HCT116 (cell line): Measurements from ENCODE around the gene DPYD. TPM values are rescaled to one million over a fixed set of nuclear protein-coding genes. Genes with fewer than 3 reads are reported as not detected.

ENCODE experiments used
- ATAC-seq: fragments of 200-7000 bp; cut with Tn5 transposase; 2 replicates; pipeline ENCODE4 v1.9.1; 2020; ENCODE audit warnings: mild to moderate bottlenecking, moderate library complexity
- BruUV-seq: library from RNA; stranded (reverse); fragments of 400-500 nt; replicated peaks from 2 replicates; lab custom pipeline; 2021; lab: Mats Ljungman, UMichigan
- CTCF ChIA-PET: fragments of 300-600 bp; sonication (Branson Sonifier 250); formaldehyde crosslinking; loops from one replicate; lab custom pipeline; 2021; ENCODE audit warnings: antibody characterized with exemption; lab: Charles Lee
- POLR2A ChIA-PET: fragments of 300-600, 350-600 bp; sonication (Branson Sonifier 250); formaldehyde crosslinking; loops from one replicate; lab custom pipeline; 2021; ENCODE audit warnings: antibody characterized with exemption; lab: Charles Lee
- RAD21 ChIA-PET, 2 experiments: fragments of 300-600 bp; sonication (Branson Sonifier 250); formaldehyde crosslinking; loops; one replicate each; lab custom pipeline; 2023; ENCODE audit warnings: low total read pairs in 2 of 2; ENCODE audit not compliant: uncharacterized antibody in 2 of 2, unreplicated experiment in 2 of 2, low non-redundant PET in 1 of 2; lab: Charles Lee
- DNase-seq: peaks from one replicate; pipeline ENCODE4 v3.0.0-alpha.2; 2010; ENCODE audit warnings: low read depth, low spot score
- H2AFZ ChIP-seq: fragments of 200-600 bp; shearing (Covaris generic), sonication (generic); 2 replicates; pipeline ENCODE4 v1.6.1; 2017; ENCODE audit warnings: low read depth, mixed run types, mixed read lengths, antibody characterized with exemption, low read length; ENCODE audit not compliant: poor library complexity, severe bottlenecking
- H3K27ac ChIP-seq: 2 replicates; pipeline ENCODE4 v1.5.1; 2012; ENCODE audit warnings: low read depth, low read length
- H3K27me3 ChIP-seq: fragments of 200-600 bp; sonication (generic); 2 replicates; pipeline ENCODE4 v1.6.1; 2016; ENCODE audit warnings: mixed run types, low read length, mixed read lengths; ENCODE audit not compliant: insufficient read depth
- H3K36me3 ChIP-seq, 2 experiments: fragments of 200-500 bp in 1 of 2; fragments of 200-600 bp in 1 of 2; sonication (Bioruptor generic) in 1 of 2; sonication (generic) in 1 of 2; 2 replicates each; pipeline versions ENCODE4 v1.5.1 to v1.6.1; 2014 to 2016; ENCODE audit warnings: low read length in 2 of 2, inconsistent platforms in 1 of 2, mixed read lengths in 1 of 2, mixed run types in 1 of 2; ENCODE audit not compliant: insufficient read depth in 2 of 2, control insufficient read depth in 1 of 2
- H3K4me1 ChIP-seq, 2 experiments: fragments of 200-600 bp in 1 of 2; sonication (generic) in 1 of 2; 2 replicates each; pipeline versions ENCODE4 v1.5.1 to v1.6.1; 2012 to 2017; ENCODE audit warnings: low read length in 2 of 2, inconsistent platforms in 1 of 2, mild to moderate bottlenecking in 1 of 2, mixed read lengths in 1 of 2, mixed run types in 1 of 2, moderate library complexity in 1 of 2; ENCODE audit not compliant: insufficient read depth in 2 of 2, control insufficient read depth in 1 of 2
- H3K4me2 ChIP-seq: fragments of 200-600 bp; sonication (generic); 2 replicates; pipeline ENCODE4 v1.6.1; 2017; ENCODE audit warnings: mixed run types, low read length, mixed read lengths
- H3K4me3 ChIP-seq, 2 experiments: fragments of 200-600 bp in 1 of 2; sonication (generic) in 1 of 2; replicated peaks in 1 of 2; 2 replicates each; pipeline ENCODE4 v1.5.1; 2011 to 2016; ENCODE audit warnings: low read length in 2 of 2, control low read depth in 1 of 2, low read depth in 1 of 2, mild to moderate bottlenecking in 1 of 2, mixed read lengths in 1 of 2, mixed run types in 1 of 2
- H3K79me2 ChIP-seq: fragments of 200-600 bp; sonication (generic); 2 replicates; pipeline ENCODE4 v1.6.1; 2017; ENCODE audit warnings: mild to moderate bottlenecking, mixed run types, low read length, moderate library complexity, mixed read lengths; ENCODE audit not compliant: insufficient read depth
- H3K9ac ChIP-seq: fragments of 200-600 bp; sonication (generic); 2 replicates; pipeline ENCODE4 v1.6.1; 2016; ENCODE audit warnings: low read length, mixed read lengths
- H3K9me2 ChIP-seq: fragments of 200-600 bp; sonication (generic), shearing (Covaris generic); 2 replicates; pipeline ENCODE4 v1.6.1; 2017; ENCODE audit warnings: mixed run types, mild to moderate bottlenecking, moderate library complexity; ENCODE audit not compliant: insufficient read depth
- H3K9me3 ChIP-seq, 2 experiments: fragments of 200-500 bp in 1 of 2; fragments of 200-600 bp in 1 of 2; sonication (Bioruptor generic) in 1 of 2; sonication (generic) in 1 of 2; 2 replicates each; pipeline ENCODE4 v1.6.1; 2014 to 2017; ENCODE audit warnings: low read length in 2 of 2, mixed read lengths in 2 of 2, inconsistent platforms in 1 of 2, low read depth in 1 of 2, mild to moderate bottlenecking in 1 of 2, mixed run types in 1 of 2, moderate library complexity in 1 of 2; ENCODE audit not compliant: control insufficient read depth in 1 of 2, insufficient read depth in 1 of 2
- H4K20me1 ChIP-seq: fragments of 200-600 bp; sonication (generic), shearing (Covaris generic); 2 replicates; pipeline ENCODE4 v1.6.1; 2017; ENCODE audit warnings: mixed run types, mild to moderate bottlenecking, moderate library complexity; ENCODE audit not compliant: insufficient read depth
- CBX3 ChIP-seq: IDR thresholded peaks from 2 replicates; pipeline ENCODE4 v1.6.1; 2012; ENCODE audit warnings: low read depth
- EGR1 ChIP-seq: IDR thresholded peaks from 2 replicates; pipeline ENCODE4 v1.6.1; 2012; ENCODE audit warnings: low read depth
- ELF1 ChIP-seq: IDR thresholded peaks from 2 replicates; pipeline ENCODE4 v1.6.1; 2012; ENCODE audit warnings: low read depth, borderline replicate concordance
- EZH2 ChIP-seq: fragments of 200-600 bp; sonication (generic); IDR thresholded peaks from 2 replicates; pipeline ENCODE4 v1.6.1; 2017; ENCODE audit warnings: antibody characterized with exemption, mixed run types
- EZH2phosphoT487 ChIP-seq: fragments of 200-600 bp; IDR thresholded peaks from 2 replicates; pipeline ENCODE4 v1.6.1; 2018; ENCODE audit warnings: antibody characterized with exemption, borderline replicate concordance
- JUND ChIP-seq: IDR thresholded peaks from 2 replicates; pipeline ENCODE4 v1.6.1; 2012
- POLR2A ChIP-seq: IDR thresholded peaks from 2 replicates; pipeline ENCODE4 v1.7.0; 2011; ENCODE audit warnings: borderline replicate concordance; ENCODE audit not compliant: insufficient read depth, insufficient read length; ENCODE audit errors: extremely low read depth
- RAD21 ChIP-seq: IDR thresholded peaks from 2 replicates; pipeline ENCODE4 v1.6.1; 2012; ENCODE audit warnings: low read depth, mild to moderate bottlenecking
- SP1 ChIP-seq: IDR thresholded peaks from 2 replicates; pipeline ENCODE4 v1.6.1; 2012; ENCODE audit warnings: low read depth
- TCF7L2 ChIP-seq: IDR thresholded peaks from 2 replicates; pipeline ENCODE4 v1.7.0; 2011; ENCODE audit warnings: borderline replicate concordance, inconsistent platforms; ENCODE audit not compliant: insufficient read depth, insufficient read length; ENCODE audit errors: extremely low read depth
- YY1 ChIP-seq: IDR thresholded peaks from 2 replicates; pipeline ENCODE4 v1.6.1; 2011; ENCODE audit warnings: low read length, low read depth, moderate library complexity, mild to moderate bottlenecking; ENCODE audit not compliant: insufficient replicate concordance; ENCODE audit errors: extremely low read depth
- ZFX ChIP-seq: fragments of 450-650 bp; IDR thresholded peaks from 2 replicates; pipeline ENCODE4 v1.6.1; 2017
- ZNF274 ChIP-seq: fragments of 200-500 bp; sonication (Bioruptor generic); IDR thresholded peaks from 2 replicates; pipeline ENCODE4 v1.6.1; 2014; ENCODE audit warnings: mild to moderate bottlenecking, low read depth, low read length, inconsistent platforms
- intact Hi-C: fragments of 100-400 bp; cut with micrococcal nuclease; formaldehyde crosslinking; loops from 2 replicates; pipeline ENCODE4 v1.10.0; 2022
- total RNA-seq: library from RNA; stranded (reverse); gene quantifications from one replicate; pipeline ENCODE4 v1.2.1, GENCODE V29; 2021; ENCODE audit not compliant: unreplicated experiment
- TF ChIP-seq, protein P1 (sequence below), 3 experiments: fragments of 200-600 bp in 1 of 3; sonication (generic) in 1 of 3; IDR thresholded peaks in 2 of 3; conservative IDR thresholded peaks in 1 of 3; 2 replicates each; pipeline ENCODE4 v1.5.1; 2012 to 2017; ENCODE audit warnings: low read depth in 2 of 3, low read length in 2 of 3, antibody characterized with exemption in 1 of 3, borderline replicate concordance in 1 of 3, control low read depth in 1 of 3, mild to moderate bottlenecking in 1 of 3, mixed read lengths in 1 of 3, mixed run types in 1 of 3, moderate library complexity in 1 of 3; ENCODE audit not compliant: insufficient read depth in 1 of 3
- TF ChIP-seq, protein P2 (sequence below): IDR thresholded peaks from 2 replicates; pipeline ENCODE4 v1.6.1; 2011; ENCODE audit warnings: mild to moderate bottlenecking, low read length, moderate library complexity; ENCODE audit not compliant: insufficient replicate concordance; ENCODE audit errors: extremely low read depth
- TF ChIP-seq, protein P3 (sequence below): IDR thresholded peaks from 2 replicates; pipeline ENCODE4 v1.6.1; 2012; ENCODE audit warnings: low read depth
- TF ChIP-seq, protein P4 (sequence below): IDR thresholded peaks from 2 replicates; pipeline ENCODE4 v1.6.1; 2012

Gene DPYD
- total RNA-seq, 1 experiment from 2014 or later = 1.7 TPM

GRCh38 chr1:97820470-97821188 is 100.2 kb downstream of the DPYD start (continued):
- TF ChIP-seq EZH2phosphoT487 = no peak
- 0 out of 2 replicates have a peak, but pooled peaks have one; percentile 30 for TF ChIP-seq CBX3
- TF ChIP-seq YY1 = no peak

GRCh38 chr1:97816927-97817326 is 103.9 kb downstream of the DPYD start:
- DNase-seq (no peak), ATAC-seq (no peak)
- Histone ChIP-seq H3K4me2 (no peak overlapping the region), H3K79me2 (no peaks in the 10 kb centered on the region), H3K4me3 (no peak overlapping the region), H2AFZ (no peak overlapping the region), H3K9me2 (no peaks in the 10 kb centered on the region), H3K36me3 (no peaks in the 10 kb centered on the region), H4K20me1 (no peaks in the 10 kb centered on the region), H3K4me1 (no peaks in the 10 kb centered on the region; a peak in 1 of 4 replicates), H3K27me3 (no peaks in the 10 kb centered on the region), H3K9me3 (no peaks in the 10 kb centered on the region), H3K9ac (no peak overlapping the region), H3K27ac (no peak overlapping the region)
- intact Hi-C loops = no loop called here
- RAD21 ChIA-PET = no interaction called here
- CTCF ChIA-PET = interaction anchor here (0.6 to 1.7 kb wide), 2 partner anchors 447 to 679 kb away, joined by 3 to 5 read pairs; no protein-coding TSS in a partner anchor
- POLR2A ChIA-PET = no interaction called here
- BruUV-seq = no TSS peak
- TF ChIP-seq ELF1 = no peak
- TF ChIP-seq SP1 = no peak
- no peak for TF ChIP-seq EZH2phosphoT487
- TF ChIP-seq EGR1 = no peak
- TF ChIP-seq, protein P1, sequence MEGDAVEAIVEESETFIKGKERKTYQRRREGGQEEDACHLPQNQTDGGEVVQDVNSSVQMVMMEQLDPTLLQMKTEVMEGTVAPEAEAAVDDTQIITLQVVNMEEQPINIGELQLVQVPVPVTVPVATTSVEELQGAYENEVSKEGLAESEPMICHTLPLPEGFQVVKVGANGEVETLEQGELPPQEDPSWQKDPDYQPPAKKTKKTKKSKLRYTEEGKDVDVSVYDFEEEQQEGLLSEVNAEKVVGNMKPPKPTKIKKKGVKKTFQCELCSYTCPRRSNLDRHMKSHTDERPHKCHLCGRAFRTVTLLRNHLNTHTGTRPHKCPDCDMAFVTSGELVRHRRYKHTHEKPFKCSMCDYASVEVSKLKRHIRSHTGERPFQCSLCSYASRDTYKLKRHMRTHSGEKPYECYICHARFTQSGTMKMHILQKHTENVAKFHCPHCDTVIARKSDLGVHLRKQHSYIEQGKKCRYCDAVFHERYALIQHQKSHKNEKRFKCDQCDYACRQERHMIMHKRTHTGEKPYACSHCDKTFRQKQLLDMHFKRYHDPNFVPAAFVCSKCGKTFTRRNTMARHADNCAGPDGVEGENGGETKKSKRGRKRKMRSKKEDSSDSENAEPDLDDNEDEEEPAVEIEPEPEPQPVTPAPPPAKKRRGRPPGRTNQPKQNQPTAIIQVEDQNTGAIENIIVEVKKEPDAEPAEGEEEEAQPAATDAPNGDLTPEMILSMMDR (IDR thresholded peaks at IDR 0.05 in 2 of 3, conservative IDR thresholded peaks at IDR 0.05 in 1 of 3; ENCODE audit: borderline replicate concordance in 1 of 3, insufficient read depth in 1 of 3, low read depth in 2 of 3, low read length in 2 of 3) = no peak
- TF ChIP-seq RAD21 = no peak
- TF ChIP-seq POLR2A = no peak
- no peak for TF ChIP-seq ZFX
- TF ChIP-seq, protein P2, sequence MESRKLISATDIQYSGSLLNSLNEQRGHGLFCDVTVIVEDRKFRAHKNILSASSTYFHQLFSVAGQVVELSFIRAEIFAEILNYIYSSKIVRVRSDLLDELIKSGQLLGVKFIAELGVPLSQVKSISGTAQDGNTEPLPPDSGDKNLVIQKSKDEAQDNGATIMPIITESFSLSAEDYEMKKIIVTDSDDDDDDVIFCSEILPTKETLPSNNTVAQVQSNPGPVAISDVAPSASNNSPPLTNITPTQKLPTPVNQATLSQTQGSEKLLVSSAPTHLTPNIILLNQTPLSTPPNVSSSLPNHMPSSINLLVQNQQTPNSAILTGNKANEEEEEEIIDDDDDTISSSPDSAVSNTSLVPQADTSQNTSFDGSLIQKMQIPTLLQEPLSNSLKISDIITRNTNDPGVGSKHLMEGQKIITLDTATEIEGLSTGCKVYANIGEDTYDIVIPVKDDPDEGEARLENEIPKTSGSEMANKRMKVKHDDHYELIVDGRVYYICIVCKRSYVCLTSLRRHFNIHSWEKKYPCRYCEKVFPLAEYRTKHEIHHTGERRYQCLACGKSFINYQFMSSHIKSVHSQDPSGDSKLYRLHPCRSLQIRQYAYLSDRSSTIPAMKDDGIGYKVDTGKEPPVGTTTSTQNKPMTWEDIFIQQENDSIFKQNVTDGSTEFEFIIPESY = no peak
- TF ChIP-seq TCF7L2 = no peak
- no peak for TF ChIP-seq EZH2
- TF ChIP-seq, protein P3, sequence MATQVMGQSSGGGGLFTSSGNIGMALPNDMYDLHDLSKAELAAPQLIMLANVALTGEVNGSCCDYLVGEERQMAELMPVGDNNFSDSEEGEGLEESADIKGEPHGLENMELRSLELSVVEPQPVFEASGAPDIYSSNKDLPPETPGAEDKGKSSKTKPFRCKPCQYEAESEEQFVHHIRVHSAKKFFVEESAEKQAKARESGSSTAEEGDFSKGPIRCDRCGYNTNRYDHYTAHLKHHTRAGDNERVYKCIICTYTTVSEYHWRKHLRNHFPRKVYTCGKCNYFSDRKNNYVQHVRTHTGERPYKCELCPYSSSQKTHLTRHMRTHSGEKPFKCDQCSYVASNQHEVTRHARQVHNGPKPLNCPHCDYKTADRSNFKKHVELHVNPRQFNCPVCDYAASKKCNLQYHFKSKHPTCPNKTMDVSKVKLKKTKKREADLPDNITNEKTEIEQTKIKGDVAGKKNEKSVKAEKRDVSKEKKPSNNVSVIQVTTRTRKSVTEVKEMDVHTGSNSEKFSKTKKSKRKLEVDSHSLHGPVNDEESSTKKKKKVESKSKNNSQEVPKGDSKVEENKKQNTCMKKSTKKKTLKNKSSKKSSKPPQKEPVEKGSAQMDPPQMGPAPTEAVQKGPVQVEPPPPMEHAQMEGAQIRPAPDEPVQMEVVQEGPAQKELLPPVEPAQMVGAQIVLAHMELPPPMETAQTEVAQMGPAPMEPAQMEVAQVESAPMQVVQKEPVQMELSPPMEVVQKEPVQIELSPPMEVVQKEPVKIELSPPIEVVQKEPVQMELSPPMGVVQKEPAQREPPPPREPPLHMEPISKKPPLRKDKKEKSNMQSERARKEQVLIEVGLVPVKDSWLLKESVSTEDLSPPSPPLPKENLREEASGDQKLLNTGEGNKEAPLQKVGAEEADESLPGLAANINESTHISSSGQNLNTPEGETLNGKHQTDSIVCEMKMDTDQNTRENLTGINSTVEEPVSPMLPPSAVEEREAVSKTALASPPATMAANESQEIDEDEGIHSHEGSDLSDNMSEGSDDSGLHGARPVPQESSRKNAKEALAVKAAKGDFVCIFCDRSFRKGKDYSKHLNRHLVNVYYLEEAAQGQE = no peak
- TF ChIP-seq CBX3 = no peak
- no peak for TF ChIP-seq ZNF274
- TF ChIP-seq JUND = no peak
- TF ChIP-seq, protein P4, sequence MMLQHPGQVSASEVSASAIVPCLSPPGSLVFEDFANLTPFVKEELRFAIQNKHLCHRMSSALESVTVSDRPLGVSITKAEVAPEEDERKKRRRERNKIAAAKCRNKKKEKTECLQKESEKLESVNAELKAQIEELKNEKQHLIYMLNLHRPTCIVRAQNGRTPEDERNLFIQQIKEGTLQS = no peak
